Breast epithelium (tissue), 3 donors: ENCODE measurements around the gene AGO3.

ENCODE experiments used
- POLR2A ChIP-seq: fragments of 450-650 bp; IDR thresholded peaks from one replicate; pipeline ENCODE4 v1.6.1; 2016; ENCODE audit warnings: antibody characterized with exemption, mild to moderate bottlenecking, moderate library complexity
- TF ChIP-seq, protein P1 (sequence below), 3 donors: fragments of 450-650 bp; IDR thresholded peaks; one replicate each; pipeline ENCODE4 v1.5.1; 2016 to 2017; ENCODE audit warnings: antibody characterized with exemption in 3 of 3, mild to moderate bottlenecking in 3 of 3, moderate library complexity in 3 of 3

DNA sequence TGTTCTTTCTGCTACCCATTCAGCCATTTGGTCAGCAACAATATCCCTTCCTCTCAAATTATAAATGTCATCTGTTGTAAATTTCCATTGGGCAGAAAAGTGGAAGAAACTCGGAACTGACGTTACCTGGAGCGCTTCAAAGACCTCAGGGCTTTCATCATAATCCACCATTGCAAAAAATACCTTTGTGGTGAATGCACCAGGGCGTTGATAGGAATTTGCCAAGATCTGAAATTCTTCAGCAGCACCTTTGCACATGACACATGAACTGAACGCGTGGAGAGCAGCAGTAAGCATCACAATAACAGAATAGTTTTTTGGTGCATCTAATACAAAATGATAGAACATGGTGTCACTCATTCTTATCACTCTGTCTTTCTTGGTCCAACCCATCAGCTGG lies 149.9 kb downstream of the AGO3 start:
- TF ChIP-seq, protein P1, sequence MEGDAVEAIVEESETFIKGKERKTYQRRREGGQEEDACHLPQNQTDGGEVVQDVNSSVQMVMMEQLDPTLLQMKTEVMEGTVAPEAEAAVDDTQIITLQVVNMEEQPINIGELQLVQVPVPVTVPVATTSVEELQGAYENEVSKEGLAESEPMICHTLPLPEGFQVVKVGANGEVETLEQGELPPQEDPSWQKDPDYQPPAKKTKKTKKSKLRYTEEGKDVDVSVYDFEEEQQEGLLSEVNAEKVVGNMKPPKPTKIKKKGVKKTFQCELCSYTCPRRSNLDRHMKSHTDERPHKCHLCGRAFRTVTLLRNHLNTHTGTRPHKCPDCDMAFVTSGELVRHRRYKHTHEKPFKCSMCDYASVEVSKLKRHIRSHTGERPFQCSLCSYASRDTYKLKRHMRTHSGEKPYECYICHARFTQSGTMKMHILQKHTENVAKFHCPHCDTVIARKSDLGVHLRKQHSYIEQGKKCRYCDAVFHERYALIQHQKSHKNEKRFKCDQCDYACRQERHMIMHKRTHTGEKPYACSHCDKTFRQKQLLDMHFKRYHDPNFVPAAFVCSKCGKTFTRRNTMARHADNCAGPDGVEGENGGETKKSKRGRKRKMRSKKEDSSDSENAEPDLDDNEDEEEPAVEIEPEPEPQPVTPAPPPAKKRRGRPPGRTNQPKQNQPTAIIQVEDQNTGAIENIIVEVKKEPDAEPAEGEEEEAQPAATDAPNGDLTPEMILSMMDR (IDR thresholded peaks at IDR 0.05), result no peak
- no peak for TF ChIP-seq POLR2A
